GM13976 (cell line): ENCODE results near the gene BORCS5.

Experiments used
- DNase-seq: peaks from one replicate; pipeline ENCODE4 v3.0.0; 2012; ENCODE audit warnings: low spot score
- in situ Hi-C: fragments of 300-500 bp; cut with MboI; formaldehyde crosslinking; loops from one replicate; pipeline ENCODE4 v1.12.0; 2022; ENCODE audit warnings: low sequenced_read_pairs, mixed read lengths, inconsistent platforms; ENCODE audit not compliant: unreplicated experiment
- TF ChIP-seq, protein P1 (sequence below): IDR thresholded peaks from 2 replicates; pipeline ENCODE4 v1.5.1; 2012; ENCODE audit warnings: borderline replicate concordance, mild to moderate bottlenecking; ENCODE audit not compliant: insufficient read depth; ENCODE audit errors: extremely low read depth, missing control alignments, control extremely low read depth

The BORCS5 gene

DNA sequence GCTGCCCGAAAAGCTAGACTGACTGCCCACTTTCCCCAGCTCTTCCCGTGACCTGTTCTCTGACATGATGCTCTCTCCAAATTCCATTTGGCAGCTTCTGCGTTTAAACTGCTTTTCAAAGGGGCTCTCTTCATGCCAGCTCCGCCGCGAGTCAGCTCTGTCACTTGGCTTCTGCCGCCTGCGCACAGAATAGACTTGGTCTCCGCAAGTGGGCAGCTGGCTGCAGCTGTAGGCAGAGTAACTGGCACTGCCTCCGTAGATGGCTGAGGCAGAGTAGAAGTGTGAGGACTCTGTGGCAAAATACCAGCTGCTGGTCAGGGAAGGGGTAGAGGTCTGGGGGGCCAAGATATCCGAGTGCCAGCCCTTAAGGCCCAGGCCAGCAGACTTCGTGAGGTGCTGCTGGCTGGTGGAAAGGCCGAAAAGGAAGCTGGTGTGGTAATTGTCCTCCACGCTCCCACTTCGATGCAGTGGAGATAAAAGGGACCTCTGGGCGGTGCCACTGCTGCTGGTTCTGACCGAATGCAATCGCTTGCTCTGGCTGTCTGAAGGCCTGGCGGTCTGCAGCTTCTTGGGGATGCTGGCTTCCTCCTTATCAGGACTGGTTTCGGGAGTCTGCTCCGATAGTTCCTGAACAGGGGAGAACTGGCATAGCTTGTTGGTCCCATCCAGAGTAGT, 120.1 kb downstream of the BORCS5 start:
- no peak for DNase-seq

DNA sequence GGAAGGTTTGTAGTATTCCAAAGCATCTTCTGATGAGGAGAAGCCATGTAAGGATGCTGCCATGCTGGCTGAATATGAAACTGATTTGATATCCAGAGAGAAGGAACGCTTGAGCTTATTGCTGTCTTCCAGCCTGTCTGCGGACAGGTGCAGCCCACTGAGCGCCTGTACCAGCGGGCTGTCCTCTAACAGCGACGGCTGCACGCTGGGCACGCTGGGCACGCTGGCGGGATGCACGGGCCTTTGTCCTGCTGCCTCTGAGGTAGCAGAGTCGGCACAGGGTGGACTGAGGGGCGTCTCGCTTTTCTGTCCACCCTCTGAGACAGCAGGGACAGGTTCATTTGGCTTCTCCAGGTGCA, 120.6 kb downstream of the BORCS5 start:
- no peak for DNase-seq
- in situ Hi-C loops = no loop called here
- TF ChIP-seq, protein P1, sequence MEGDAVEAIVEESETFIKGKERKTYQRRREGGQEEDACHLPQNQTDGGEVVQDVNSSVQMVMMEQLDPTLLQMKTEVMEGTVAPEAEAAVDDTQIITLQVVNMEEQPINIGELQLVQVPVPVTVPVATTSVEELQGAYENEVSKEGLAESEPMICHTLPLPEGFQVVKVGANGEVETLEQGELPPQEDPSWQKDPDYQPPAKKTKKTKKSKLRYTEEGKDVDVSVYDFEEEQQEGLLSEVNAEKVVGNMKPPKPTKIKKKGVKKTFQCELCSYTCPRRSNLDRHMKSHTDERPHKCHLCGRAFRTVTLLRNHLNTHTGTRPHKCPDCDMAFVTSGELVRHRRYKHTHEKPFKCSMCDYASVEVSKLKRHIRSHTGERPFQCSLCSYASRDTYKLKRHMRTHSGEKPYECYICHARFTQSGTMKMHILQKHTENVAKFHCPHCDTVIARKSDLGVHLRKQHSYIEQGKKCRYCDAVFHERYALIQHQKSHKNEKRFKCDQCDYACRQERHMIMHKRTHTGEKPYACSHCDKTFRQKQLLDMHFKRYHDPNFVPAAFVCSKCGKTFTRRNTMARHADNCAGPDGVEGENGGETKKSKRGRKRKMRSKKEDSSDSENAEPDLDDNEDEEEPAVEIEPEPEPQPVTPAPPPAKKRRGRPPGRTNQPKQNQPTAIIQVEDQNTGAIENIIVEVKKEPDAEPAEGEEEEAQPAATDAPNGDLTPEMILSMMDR = no peak

More for the DNA sequence above, 120.1 kb downstream of the BORCS5 start:
- TF ChIP-seq, protein P1 = no peak
- in situ Hi-C loops = no loop called here

DNA sequence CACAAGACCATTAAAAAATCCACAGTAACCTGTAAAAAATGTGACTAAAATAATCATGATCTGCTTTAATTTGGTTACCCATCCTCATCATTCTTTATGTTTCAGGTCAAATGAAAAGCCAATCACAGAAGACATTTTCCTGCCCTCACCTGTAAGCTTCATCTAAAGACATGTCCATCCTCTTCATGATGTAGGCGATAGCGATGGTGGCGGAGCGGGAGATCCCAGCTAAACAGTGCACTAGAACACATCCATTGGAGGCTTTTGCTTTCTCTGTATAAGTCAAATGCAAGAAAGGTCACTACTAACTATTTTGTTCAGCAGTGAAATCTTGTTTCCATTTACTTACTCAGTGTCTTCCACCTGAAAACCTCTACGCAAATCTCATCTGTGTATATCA, 123.2 kb downstream of the BORCS5 start:
- no peak for DNase-seq
- TF ChIP-seq, protein P1 = no peak
- in situ Hi-C loops = no loop called here

DNA sequence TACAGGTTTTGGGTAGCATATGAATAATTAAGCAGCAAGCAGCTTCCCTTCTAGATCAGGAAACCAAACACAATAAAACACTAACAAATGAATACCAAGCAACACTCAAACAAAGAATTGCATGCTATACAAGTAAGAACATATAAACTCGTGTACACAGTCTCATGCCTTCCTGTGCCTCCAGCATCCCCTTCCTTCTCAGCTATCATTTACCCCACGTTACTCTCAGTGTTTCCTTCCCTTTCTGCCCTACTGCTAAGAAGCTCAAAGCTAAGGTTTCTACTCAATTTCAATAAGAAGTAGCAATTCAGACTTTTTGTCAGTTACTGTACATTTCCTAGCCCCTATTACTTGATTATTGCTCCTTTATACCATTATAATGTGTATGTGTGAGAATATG, 124.8 kb downstream of the BORCS5 start:
- no peak for DNase-seq
- in situ Hi-C loops = no loop called here
- TF ChIP-seq, protein P1 = no peak

- no peak for DNase-seq
- in situ Hi-C loops = no loop called here
- TF ChIP-seq, protein P1 = no peak
Measured at GRCh38 chr12:12482150-12482761, 125.4 kb downstream of the BORCS5 start.

- in situ Hi-C loops = no loop called here
- no peak for DNase-seq
- TF ChIP-seq, protein P1 = no peak
Measured at GRCh38 chr12:12482959-12483358, 126.1 kb downstream of the BORCS5 start.
